WTC11 (cell line): ENCODE measurements around the gene TRAPPC3L. TPM values are rescaled to one million over a fixed set of nuclear protein-coding genes. Genes with fewer than 3 reads are reported as not detected.

Experiments
- ATAC-seq: fragments of 200-7000 bp; cut with Tn5 transposase; 2 replicates; pipeline ENCODE4 v1.10.0; 2021; ENCODE audit warnings: mild to moderate bottlenecking, moderate library complexity
- CTCF ChIA-PET: fragments of 300-600 bp; sonication (Branson Sonifier 250); formaldehyde crosslinking; loops from one replicate; lab custom pipeline; 2021; ENCODE audit warnings: antibody characterized with exemption; lab: Charles Lee
- POLR2A ChIA-PET: fragments of 350-600 bp; sonication (Branson Sonifier 250); formaldehyde crosslinking; loops from one replicate; lab custom pipeline; 2021; ENCODE audit warnings: antibody characterized with exemption; lab: Charles Lee
- DNase-seq: peaks from one replicate; pipeline ENCODE4 v3.0.0; 2021; ENCODE audit warnings: low spot score
- H3K27ac Mint-ChIP-seq: 2 replicates; pipeline ENCODE4 v1.8.0; 2021; ENCODE audit warnings: mixed read lengths
- H3K27me3 Mint-ChIP-seq: 2 replicates; pipeline ENCODE4 v1.8.0; 2021; ENCODE audit warnings: low read depth, mild to moderate bottlenecking, moderate library complexity, mixed read lengths
- H3K36me3 Mint-ChIP-seq: 2 replicates; pipeline ENCODE4 v1.8.0; 2021; ENCODE audit warnings: mixed read lengths
- H3K4me1 Mint-ChIP-seq: 2 replicates; pipeline ENCODE4 v1.8.0; 2022; ENCODE audit warnings: mixed read lengths
- H3K4me3 Mint-ChIP-seq: 2 replicates; pipeline ENCODE4 v1.8.0; 2021; ENCODE audit warnings: mild to moderate bottlenecking, moderate library complexity, mixed read lengths
- H3K9me3 Mint-ChIP-seq: 2 replicates; pipeline ENCODE4 v1.8.0; 2021; ENCODE audit warnings: mixed read lengths
- IRF2 ChIP-seq: sonication (generic); formaldehyde crosslinking; IDR thresholded peaks from 2 replicates; pipeline ENCODE4 v1.8.0; 2022; ENCODE audit warnings: low read depth, missing genetic modification reagents, borderline replicate concordance
- NFE2L1 ChIP-seq: sonication (generic); formaldehyde crosslinking; IDR thresholded peaks from 2 replicates; pipeline ENCODE4 v1.8.1; 2023; ENCODE audit warnings: missing genetic modification reagents
- PRDM15 ChIP-seq: sonication (generic); formaldehyde crosslinking; IDR thresholded peaks from 2 replicates; pipeline ENCODE4 v1.8.0; 2022; ENCODE audit warnings: missing genetic modification reagents
- RELA ChIP-seq: sonication (generic); formaldehyde crosslinking; IDR thresholded peaks from 2 replicates; pipeline ENCODE4 v1.8.1; 2022; ENCODE audit warnings: missing genetic modification reagents, mild to moderate bottlenecking, borderline replicate concordance
- TCF7 ChIP-seq: sonication (generic); formaldehyde crosslinking; IDR thresholded peaks from 2 replicates; pipeline ENCODE4 v1.8.0; 2022; ENCODE audit warnings: mild to moderate bottlenecking, low read depth, missing genetic modification reagents, moderate library complexity
- TEAD4 ChIP-seq: sonication (generic); formaldehyde crosslinking; IDR thresholded peaks from 2 replicates; pipeline ENCODE4 v1.8.0; 2022; ENCODE audit warnings: mild to moderate bottlenecking, missing genetic modification reagents
- TP53 ChIP-seq: sonication (generic); formaldehyde crosslinking; IDR thresholded peaks from 2 replicates; pipeline ENCODE4 v1.8.1; 2023; ENCODE audit warnings: mild to moderate bottlenecking, missing genetic modification reagents
- ZNF425 ChIP-seq: fragments of 250-450 bp; sonication (Bioruptor Pico); conservative IDR thresholded peaks from 2 replicates; pipeline ENCODE4 v1.9.0; 2021; ENCODE audit warnings: mild to moderate bottlenecking
- total RNA-seq: library from RNA; stranded (reverse); gene quantifications from 3 replicates; pipeline ENCODE4 v1.2.3, GENCODE V29; 2021
- TF ChIP-seq, protein P1 (sequence below): sonication (generic); formaldehyde crosslinking; IDR thresholded peaks from 2 replicates; pipeline ENCODE4 v1.8.1; 2023; ENCODE audit warnings: mild to moderate bottlenecking, missing genetic modification reagents
- TF ChIP-seq, protein P2 (sequence below): fragments of 250-450 bp; sonication (Bioruptor Pico); IDR thresholded peaks from 2 replicates; pipeline ENCODE4 v2.1.2; 2022; ENCODE audit warnings: mild to moderate bottlenecking, moderate library complexity
- TF ChIP-seq, protein P3 (sequence below): sonication (generic); formaldehyde crosslinking; IDR thresholded peaks from 2 replicates; pipeline ENCODE4 v1.8.0; 2023; ENCODE audit warnings: mild to moderate bottlenecking, missing genetic modification reagents

Gene TRAPPC3L
- total RNA-seq, 1 experiment from 2014 or later, result not detected

DNA sequence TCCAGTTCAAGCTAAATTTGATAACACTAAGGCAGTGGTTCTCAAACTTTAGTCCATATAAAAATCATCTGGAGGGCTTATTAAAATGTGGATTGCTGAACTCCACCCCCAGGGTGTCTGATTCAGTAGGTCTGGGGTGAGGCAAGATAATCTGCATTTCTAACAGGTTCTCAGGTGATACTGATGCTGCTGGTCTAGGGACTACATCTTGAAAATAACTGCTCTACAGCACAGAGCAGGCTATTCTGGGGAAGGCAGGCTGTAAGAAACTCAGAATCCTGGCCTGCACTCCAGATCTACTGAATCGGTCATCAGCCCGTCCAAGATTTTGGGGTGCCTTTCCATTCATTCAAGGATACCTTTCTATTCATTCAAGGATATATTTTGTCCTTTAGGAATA is 22.6 kb downstream of the TRAPPC3L start:
- Mint-ChIP-seq H3K4me3 (no peak overlapping the region), H3K27me3 (no peaks in the 10 kb centered on the region; the same call in 1 of the 2 replicates), H3K36me3 (no peaks in the 10 kb centered on the region), H3K4me1 (peaks cover 22% of the 10 kb centered on the region), H3K27ac (no peak overlapping the region), H3K9me3 (no peaks in the 10 kb centered on the region)
- TF ChIP-seq TP53 (CRISPR knock-in tag), result no peak
- no peak for TF ChIP-seq TCF7 (CRISPR knock-in tag)
- TF ChIP-seq PRDM15 (CRISPR knock-in tag), result no peak
- TF ChIP-seq IRF2 (CRISPR knock-in tag), result no peak
- TF ChIP-seq, protein P1, sequence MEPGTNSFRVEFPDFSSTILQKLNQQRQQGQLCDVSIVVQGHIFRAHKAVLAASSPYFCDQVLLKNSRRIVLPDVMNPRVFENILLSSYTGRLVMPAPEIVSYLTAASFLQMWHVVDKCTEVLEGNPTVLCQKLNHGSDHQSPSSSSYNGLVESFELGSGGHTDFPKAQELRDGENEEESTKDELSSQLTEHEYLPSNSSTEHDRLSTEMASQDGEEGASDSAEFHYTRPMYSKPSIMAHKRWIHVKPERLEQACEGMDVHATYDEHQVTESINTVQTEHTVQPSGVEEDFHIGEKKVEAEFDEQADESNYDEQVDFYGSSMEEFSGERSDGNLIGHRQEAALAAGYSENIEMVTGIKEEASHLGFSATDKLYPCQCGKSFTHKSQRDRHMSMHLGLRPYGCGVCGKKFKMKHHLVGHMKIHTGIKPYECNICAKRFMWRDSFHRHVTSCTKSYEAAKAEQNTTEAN, result no peak
- TF ChIP-seq ZNF425 (CRISPR knock-in tag), result no peak
- TF ChIP-seq, protein P2, sequence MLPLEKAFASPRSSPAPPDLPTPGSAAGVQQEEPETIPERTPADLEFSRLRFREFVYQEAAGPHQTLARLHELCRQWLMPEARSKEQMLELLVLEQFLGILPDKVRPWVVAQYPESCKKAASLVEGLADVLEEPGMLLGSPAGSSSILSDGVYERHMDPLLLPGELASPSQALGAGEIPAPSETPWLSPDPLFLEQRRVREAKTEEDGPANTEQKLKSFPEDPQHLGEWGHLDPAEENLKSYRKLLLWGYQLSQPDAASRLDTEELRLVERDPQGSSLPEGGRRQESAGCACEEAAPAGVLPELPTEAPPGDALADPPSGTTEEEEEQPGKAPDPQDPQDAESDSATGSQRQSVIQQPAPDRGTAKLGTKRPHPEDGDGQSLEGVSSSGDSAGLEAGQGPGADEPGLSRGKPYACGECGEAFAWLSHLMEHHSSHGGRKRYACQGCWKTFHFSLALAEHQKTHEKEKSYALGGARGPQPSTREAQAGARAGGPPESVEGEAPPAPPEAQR (CRISPR knock-in tag), result no peak
- POLR2A ChIA-PET, result no interaction called here
- ATAC-seq (peak; percentile 99), DNase-seq (no peak)
- CTCF ChIA-PET, result interaction anchor here (0.9 to 1.4 kb wide), 2 partner anchors 10 to 11 kb away, joined by 4 read pairs; partner anchors contain the start of gene CALHM5

- H3K27me3 Mint-ChIP-seq, result no peaks in the 10 kb centered on the region; the same call in 1 of the 2 replicates
- no peaks in the 10 kb centered on the region for H3K36me3 Mint-ChIP-seq
- ChIA-PET CTCF (interaction anchor here (1.1 kb wide), 1 partner anchor 250 kb away, joined by 3 read pairs; no protein-coding TSS in a partner anchor), POLR2A (no interaction called here)
- DNase-seq, result no peak
- ATAC-seq, result no peak
- TF ChIP-seq RELA (CRISPR knock-in tag) (no peak), NFE2L1 (no peak), TEAD4 (CRISPR knock-in tag) (no peak)
- TF ChIP-seq, protein P3, sequence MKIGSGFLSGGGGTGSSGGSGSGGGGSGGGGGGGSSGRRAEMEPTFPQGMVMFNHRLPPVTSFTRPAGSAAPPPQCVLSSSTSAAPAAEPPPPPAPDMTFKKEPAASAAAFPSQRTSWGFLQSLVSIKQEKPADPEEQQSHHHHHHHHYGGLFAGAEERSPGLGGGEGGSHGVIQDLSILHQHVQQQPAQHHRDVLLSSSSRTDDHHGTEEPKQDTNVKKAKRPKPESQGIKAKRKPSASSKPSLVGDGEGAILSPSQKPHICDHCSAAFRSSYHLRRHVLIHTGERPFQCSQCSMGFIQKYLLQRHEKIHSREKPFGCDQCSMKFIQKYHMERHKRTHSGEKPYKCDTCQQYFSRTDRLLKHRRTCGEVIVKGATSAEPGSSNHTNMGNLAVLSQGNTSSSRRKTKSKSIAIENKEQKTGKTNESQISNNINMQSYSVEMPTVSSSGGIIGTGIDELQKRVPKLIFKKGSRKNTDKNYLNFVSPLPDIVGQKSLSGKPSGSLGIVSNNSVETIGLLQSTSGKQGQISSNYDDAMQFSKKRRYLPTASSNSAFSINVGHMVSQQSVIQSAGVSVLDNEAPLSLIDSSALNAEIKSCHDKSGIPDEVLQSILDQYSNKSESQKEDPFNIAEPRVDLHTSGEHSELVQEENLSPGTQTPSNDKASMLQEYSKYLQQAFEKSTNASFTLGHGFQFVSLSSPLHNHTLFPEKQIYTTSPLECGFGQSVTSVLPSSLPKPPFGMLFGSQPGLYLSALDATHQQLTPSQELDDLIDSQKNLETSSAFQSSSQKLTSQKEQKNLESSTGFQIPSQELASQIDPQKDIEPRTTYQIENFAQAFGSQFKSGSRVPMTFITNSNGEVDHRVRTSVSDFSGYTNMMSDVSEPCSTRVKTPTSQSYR (CRISPR knock-in tag), result no peak
- TF ChIP-seq, protein P2 (CRISPR knock-in tag), result no peak
- no peak overlapping the region for H3K4me3 Mint-ChIP-seq
- no peak overlapping the region for H3K27ac Mint-ChIP-seq
- no peaks in the 10 kb centered on the region for H3K9me3 Mint-ChIP-seq
- H3K4me1 Mint-ChIP-seq, result peaks cover 18% of the 10 kb centered on the region
Observed at GRCh38 chr6:116518621-116519368, 26.7 kb downstream of the TRAPPC3L start.
